HepG2 (cell line): ENCODE data around the gene TMEM258. TPM values are rescaled to one million over a fixed set of nuclear protein-coding genes. Genes with fewer than 3 reads are reported as not detected.

Experiments
- ATAC-seq: fragments of 200-7000 bp; cut with Tn5 transposase; 3 replicates; pipeline ENCODE4 v1.9.1; 2020; ENCODE audit warnings: mild to moderate bottlenecking, moderate library complexity
- BruUV-seq: library from RNA; stranded (reverse); fragments of 400-500 nt; replicated peaks from 2 replicates; lab custom pipeline; 2021; lab: Mats Ljungman, UMichigan
- CTCF ChIA-PET: fragments of 300-600 bp; formaldehyde crosslinking; extraction: SDS; loops from one replicate; lab custom pipeline; 2021; ENCODE audit warnings: low total read pairs, inconsistent platforms, low intra/inter-chr PET ratio; lab: Yijun Ruan, JAX
- POLR2A ChIA-PET: fragments of 350-600 bp; sonication (Branson Sonifier 250); formaldehyde crosslinking; loops from one replicate; lab custom pipeline; 2020; ENCODE audit warnings: antibody characterized with exemption, inconsistent platforms; lab: Yijun Ruan, JAX
- DNase-seq: peaks from one replicate; pipeline ENCODE4 v3.0.0-alpha.2; 2015; ENCODE audit warnings: low spot score
- FAIRE-seq: peaks from 3 replicates; lab custom pipeline; 2011; peaks lifted over from hg19 to GRCh38; lab: Jason Lieb, UNC
- H2AFZ ChIP-seq: one replicate; pipeline ENCODE4 v1.6.1; 2011; ENCODE audit warnings: low read length, inconsistent platforms
- H3K27ac ChIP-seq: fragments of 300-600 bp; 3 replicates; pipeline ENCODE4 v1.8.0; 2011; ENCODE audit warnings: mixed run types, mild to moderate bottlenecking, mixed read lengths, low read length, inconsistent platforms; ENCODE audit not compliant: insufficient read depth; ENCODE audit errors: extremely low read length
- H3K27me3 ChIP-seq, 2 experiments: fragments of 200-600 bp in 1 of 2; 2 replicates in 1 of 2; 3 replicates in 1 of 2; pipeline versions ENCODE4 v1.6.0 to v1.8.0; 2011; ENCODE audit warnings: low read length in 2 of 2, mild to moderate bottlenecking in 2 of 2, moderate library complexity in 2 of 2, inconsistent platforms in 1 of 2; ENCODE audit not compliant: insufficient read depth in 2 of 2, control insufficient read depth in 1 of 2
- H3K36me3 ChIP-seq, 2 experiments: fragments of 200-600 bp in 1 of 2; replicated peaks in 1 of 2; 2 replicates in 1 of 2; 3 replicates in 1 of 2; pipeline versions ENCODE4 v1.5.1 to v1.8.0; 2011; ENCODE audit warnings: low read length in 2 of 2, inconsistent platforms in 1 of 2; ENCODE audit not compliant: insufficient read depth in 2 of 2, control insufficient read depth in 1 of 2
- H3K4me1 ChIP-seq: 2 replicates; pipeline ENCODE4 v1.5.1; 2012; ENCODE audit warnings: low read length, inconsistent platforms; ENCODE audit not compliant: insufficient read depth
- H3K4me2 ChIP-seq: 2 replicates; pipeline ENCODE4 v1.6.0; 2011; ENCODE audit warnings: low read depth, low read length, inconsistent platforms
- H3K4me3 ChIP-seq, 3 experiments: fragments of 200-600 bp in 1 of 3; sonication (generic), shearing (Covaris generic) in 1 of 3; replicated peaks in 1 of 3; 2 replicates each; pipeline ENCODE4 v1.5.1; 2011 to 2016; ENCODE audit warnings: low read length in 3 of 3, inconsistent platforms in 2 of 3, low read depth in 2 of 3, mild to moderate bottlenecking in 2 of 3, control low read depth in 1 of 3, mixed read lengths in 1 of 3; ENCODE audit not compliant: insufficient read depth in 1 of 3
- H3K79me2 ChIP-seq: one replicate; pipeline ENCODE4 v1.6.1; 2011; ENCODE audit warnings: low read length, inconsistent platforms; ENCODE audit not compliant: insufficient read depth
- H3K9ac ChIP-seq: 2 replicates; pipeline ENCODE4 v1.6.0; 2011; ENCODE audit warnings: mild to moderate bottlenecking, low read depth, low read length, inconsistent platforms; ENCODE audit not compliant: insufficient read depth
- H3K9me3 ChIP-seq: 2 replicates; pipeline ENCODE4 v1.5.1; 2012; ENCODE audit warnings: mild to moderate bottlenecking, low read length
- H4K20me1 ChIP-seq: 2 replicates; pipeline ENCODE4 v1.6.0; 2011; ENCODE audit warnings: inconsistent platforms, mild to moderate bottlenecking, low read length, moderate library complexity; ENCODE audit not compliant: insufficient read depth
- MTF2 ChIP-seq: sonication (generic); formaldehyde crosslinking; IDR thresholded peaks from 2 replicates; pipeline ENCODE4 v1.5.0; 2020; ENCODE audit warnings: missing genetic modification reagents, borderline replicate concordance
- RNF219 ChIP-seq: sonication (generic); formaldehyde crosslinking; IDR thresholded peaks from 2 replicates; pipeline ENCODE4 v1.5.0; 2020; ENCODE audit warnings: mild to moderate bottlenecking, missing genetic modification reagents
- TOPORS ChIP-seq: sonication (generic); formaldehyde crosslinking; IDR thresholded peaks from 2 replicates; pipeline ENCODE4 v1.8.0; 2023; ENCODE audit warnings: mild to moderate bottlenecking, missing genetic modification reagents
- YY1 ChIP-seq: IDR thresholded peaks from 2 replicates; pipeline ENCODE4 v1.6.1; 2011; ENCODE audit warnings: low read length, low read depth, moderate library complexity, mild to moderate bottlenecking; ENCODE audit not compliant: insufficient read depth, insufficient replicate concordance
- WGBS: methylation state at CpG from one replicate; pipeline ENCODE4 v1.1.6; 2017; ENCODE audit warnings: low lambda C conversion rate; 5-methylcytosine and 5-hydroxymethylcytosine counted together
- in situ Hi-C: cut with HindIII; loops from 2 replicates; pipeline ENCODE4 v1.10.0; 2017; ENCODE audit warnings: low pct_unique_long_range_greater_than_20kb; ENCODE audit not compliant: extremely low pct_ligation_motif_present
- intact Hi-C: fragments of 100-400 bp; cut with micrococcal nuclease; formaldehyde crosslinking; loops from one replicate; pipeline ENCODE4 v1.10.0; 2022; ENCODE audit not compliant: unreplicated experiment
- polyA plus RNA-seq, 8 experiments: library from polyadenylated mRNA; depleted of rRNA in 3 of 8; stranded (reverse) in 7 of 8; unstranded in 1 of 8; fragments of >200 nt; fragmentation: Illumina TruSeq in 4 of 8; extraction: Trizol in 4 of 8; gene quantifications; 2 replicates each; pipeline versions ENCODE4 v1.2.1 to v1.2.3, GENCODE V29; 2011 to 2016; ENCODE audit warnings: low read depth in 4 of 8, missing spikeins in 1 of 8, mixed read lengths in 1 of 8; ENCODE audit not compliant: insufficient read depth in 1 of 8
- total RNA-seq, 5 experiments: library from RNA; depleted of rRNA; stranded (reverse); fragments of >200 nt; fragmentation: Illumina TruSeq; extraction: Trizol; gene quantifications; 2 replicates each; pipeline ENCODE4 v1.2.3, GENCODE V29; 2016; ENCODE audit warnings: low read depth in 1 of 5

Gene TMEM258
- total and polyA plus RNA-seq, 2 of the 13 experiments (the other 11 are each of a cell fraction or from before 2014, with no cell fraction given) = 175 to 424 TPM

GRCh38 chr11:61781585-61781984 lies 10.8 kb downstream of the TMEM258 start:
- no TSS peak for BruUV-seq
- in situ Hi-C loops (loop anchor here (5.0 kb wide), 1 partner anchor 34 kb away; no protein-coding TSS in a partner anchor), intact Hi-C loops (no loop called here)

More at GRCh38 chr11:61781585-61781984, 10.8 kb downstream of the TMEM258 start:
- Histone ChIP-seq H3K9me3 (no peaks in the 10 kb centered on the region), H3K4me2 (no peak overlapping the region), H3K27ac (no peak overlapping the region), H4K20me1 (no peaks in the 10 kb centered on the region), H3K9ac (no peak overlapping the region), H3K27me3 (no peaks in the 10 kb centered on the region), H3K36me3 (peaks cover 36 to 82% of the 10 kb centered on the region in 2 experiments; a peak in 4 of 5 replicates), H2AFZ (no peak overlapping the region), H3K4me3 (no peak overlapping the region), H3K4me1 (no peaks in the 10 kb centered on the region), H3K79me2 (no peaks in the 10 kb centered on the region)
- no peak for ATAC-seq
- no peak for TF ChIP-seq YY1
- TF ChIP-seq MTF2 (CRISPR knock-in tag) = no peak
- no peak for TF ChIP-seq TOPORS
- TF ChIP-seq RNF219 (CRISPR knock-in tag) = no peak
- WGBS = 83% methylated on average over 1 of the region's 5 CpGs
- ChIA-PET POLR2A (interaction anchor here (0.9 kb wide), 1 partner anchor 33 kb away, joined by 3 read pairs; no protein-coding TSS in a partner anchor), CTCF (no interaction called here)
- no peak for FAIRE-seq
- DNase-seq = no peak
